Breast epithelium (tissue), 3 donors: ENCODE data around the gene IL21R.

ENCODE experiments used
- CTCF ChIP-seq, 3 donors: fragments of 450-650 bp; IDR thresholded peaks; one replicate each; pipeline ENCODE4 v1.5.1; 2016 to 2017; ENCODE audit warnings: antibody characterized with exemption in 3 of 3, mild to moderate bottlenecking in 3 of 3, moderate library complexity in 3 of 3
- POLR2A ChIP-seq: fragments of 450-650 bp; IDR thresholded peaks from one replicate; pipeline ENCODE4 v1.6.1; 2016; ENCODE audit warnings: antibody characterized with exemption, mild to moderate bottlenecking, moderate library complexity
- POLR2AphosphoS5 ChIP-seq, 3 donors: sonication (generic); formaldehyde crosslinking; IDR thresholded peaks; one replicate each; pipeline ENCODE4 v1.6.1; 2017; ENCODE audit warnings: antibody characterized with exemption in 3 of 3

- TF ChIP-seq CTCF (IDR thresholded peaks at IDR 0.05) (no peak), POLR2AphosphoS5 (IDR thresholded peaks at IDR 0.05) (no peak), POLR2A (no peak)
These were observed 8.8 kb downstream of the IL21R start for GRCh38 chr16:27410761-27411160.
